H1 (cell line): ENCODE measurements around the gene TRIM44. TPM values are rescaled to one million over a fixed set of nuclear protein-coding genes. Genes with fewer than 3 reads are reported as not detected.

Source experiments
- CTCF ChIA-PET: fragments of 300-600 bp; sonication (Branson Sonifier 250); formaldehyde crosslinking; loops from one replicate; lab custom pipeline; 2021; ENCODE audit not compliant: partially characterized antibody; lab: Charles Lee
- POLR2A ChIA-PET: fragments of 300-600 bp; sonication (Branson Sonifier 250); formaldehyde crosslinking; loops from one replicate; lab custom pipeline; 2021; ENCODE audit warnings: inconsistent platforms; ENCODE audit not compliant: partially characterized antibody; lab: Charles Lee
- DNase-seq, 2 experiments: peaks; one replicate each; pipeline versions ENCODE4 v3.0.0 to v3.0.0-alpha.2; 2010 to 2022; ENCODE audit warnings: low spot score in 2 of 2, low read depth in 1 of 2, mixed read lengths in 1 of 2
- FAIRE-seq: peaks from 2 replicates; lab custom pipeline; 2011; peaks lifted over from hg19 to GRCh38; lab: Jason Lieb, UNC
- H2AFZ ChIP-seq: 2 replicates; pipeline ENCODE4 v1.8.1; 2012; ENCODE audit warnings: low read length, inconsistent platforms
- H2AK5ac ChIP-seq: 2 replicates; pipeline ENCODE4 v1.6.1; 2013; ENCODE audit warnings: low read depth, low read length
- H2BK120ac ChIP-seq: replicated peaks from 2 replicates; pipeline ENCODE3; 2013; ENCODE audit warnings: low read depth, low read length, inconsistent platforms
- H2BK12ac ChIP-seq: 2 replicates; pipeline ENCODE4 v1.6.1; 2013; ENCODE audit warnings: low read depth, low read length
- H2BK15ac ChIP-seq: 2 replicates; pipeline ENCODE4 v1.6.1; 2013; ENCODE audit warnings: low read length
- H2BK20ac ChIP-seq: 2 replicates; pipeline ENCODE4 v1.6.1; 2013; ENCODE audit warnings: low read length
- H2BK5ac ChIP-seq: 2 replicates; pipeline ENCODE4 v1.6.1; 2013; ENCODE audit warnings: low read depth, low read length
- H3K14ac ChIP-seq: 2 replicates; pipeline ENCODE4 v1.6.1; 2013; ENCODE audit warnings: inconsistent platforms; ENCODE audit not compliant: insufficient read length
- H3K18ac ChIP-seq: 2 replicates; pipeline ENCODE4 v1.6.1; 2013; ENCODE audit warnings: low read length; ENCODE audit errors: extremely low read depth
- H3K23ac ChIP-seq: 2 replicates; pipeline ENCODE4 v1.6.1; 2013; ENCODE audit warnings: inconsistent platforms; ENCODE audit not compliant: insufficient read length
- H3K23me2 ChIP-seq: 2 replicates; pipeline ENCODE4 v1.6.1; 2013; ENCODE audit warnings: low read depth, low read length
- H3K27ac ChIP-seq: 2 replicates; pipeline ENCODE4 v1.6.1; 2011; ENCODE audit warnings: low read depth, low read length, inconsistent platforms
- H3K27me3 ChIP-seq, 4 experiments: replicated peaks in 1 of 4; 1 replicate in 1 of 4; 2 replicates in 3 of 4; pipeline versions ENCODE4 v1.6.1 to v1.8.1; 2011 to 2013; ENCODE audit warnings: low read length in 3 of 4, mild to moderate bottlenecking in 3 of 4, inconsistent platforms in 2 of 4, mixed read lengths in 2 of 4, moderate library complexity in 1 of 4; ENCODE audit not compliant: control insufficient read depth in 3 of 4, insufficient read depth in 3 of 4; ENCODE audit errors: extremely low read depth in 1 of 4
- H3K36me3 ChIP-seq, 4 experiments: 2 replicates each; pipeline versions ENCODE4 v1.6.1 to v1.8.1; 2011 to 2013; ENCODE audit warnings: mild to moderate bottlenecking in 4 of 4, low read length in 3 of 4, moderate library complexity in 2 of 4, control low read depth in 1 of 4, inconsistent platforms in 1 of 4; ENCODE audit not compliant: insufficient read depth in 4 of 4, control insufficient read depth in 2 of 4
- H3K4ac ChIP-seq: replicated peaks from 2 replicates; pipeline ENCODE3; 2013; ENCODE audit warnings: low read length, low read depth, mixed read lengths, inconsistent platforms; ENCODE audit not compliant: insufficient read length
- H3K4me1 ChIP-seq, 4 experiments: replicated peaks in 1 of 4; 1 replicate in 1 of 4; 2 replicates in 3 of 4; pipeline versions ENCODE4 v1.6.1 to v1.8.1; 2011 to 2013; ENCODE audit warnings: low read length in 3 of 4, inconsistent platforms in 2 of 4, mixed read lengths in 1 of 4; ENCODE audit not compliant: insufficient read depth in 4 of 4, control insufficient read depth in 3 of 4
- H3K4me2 ChIP-seq, 2 experiments: 2 replicates each; pipeline versions ENCODE4 v1.6.1 to v1.8.1; 2011 to 2013; ENCODE audit warnings: low read depth in 2 of 2, low read length in 2 of 2, control low read depth in 1 of 2, inconsistent platforms in 1 of 2, mild to moderate bottlenecking in 1 of 2; ENCODE audit not compliant: insufficient read depth in 1 of 2
- H3K4me3 ChIP-seq, 4 experiments: fragments of 200-600, 300-600 bp in 1 of 4; sonication (generic), shearing (Covaris generic), sonication (Bioruptor Twin) in 1 of 4; 2 replicates each; pipeline versions ENCODE4 v1.5.1 to v1.8.1; 2011 to 2016; ENCODE audit warnings: low read length in 4 of 4, low read depth in 3 of 4, control low read depth in 2 of 4, inconsistent platforms in 2 of 4, mild to moderate bottlenecking in 2 of 4, mixed read lengths in 1 of 4, moderate library complexity in 1 of 4; ENCODE audit not compliant: insufficient read depth in 2 of 4; ENCODE audit errors: extremely low read depth in 1 of 4
- H3K56ac ChIP-seq: replicated peaks from 2 replicates; pipeline ENCODE3; 2013; ENCODE audit warnings: low read depth, mild to moderate bottlenecking, mixed read lengths, low read length, inconsistent platforms; ENCODE audit not compliant: insufficient read length
- H3K79me1 ChIP-seq: 2 replicates; pipeline ENCODE4 v1.6.1; 2013; ENCODE audit warnings: low read depth, low read length, control low read depth
- H3K79me2 ChIP-seq, 2 experiments: 2 replicates each; pipeline versions ENCODE4 v1.6.1 to v1.8.1; 2012 to 2013; ENCODE audit warnings: low read length in 2 of 2, mild to moderate bottlenecking in 2 of 2, inconsistent platforms in 1 of 2; ENCODE audit not compliant: insufficient read depth in 2 of 2, control insufficient read depth in 1 of 2
- H3K9ac ChIP-seq, 4 experiments: replicated peaks in 1 of 4; 1 replicate in 1 of 4; 2 replicates in 3 of 4; pipeline versions ENCODE4 v1.6.1 to v1.8.1; 2011 to 2013; ENCODE audit warnings: low read depth in 3 of 4, low read length in 3 of 4, control low read depth in 2 of 4, mild to moderate bottlenecking in 2 of 4, moderate library complexity in 2 of 4, inconsistent platforms in 1 of 4; ENCODE audit errors: extremely low read depth in 1 of 4
- H3K9me3 ChIP-seq, 2 experiments: 2 replicates each; pipeline versions ENCODE4 v1.6.1 to v1.8.1; 2012 to 2013; ENCODE audit warnings: mild to moderate bottlenecking in 2 of 2, moderate library complexity in 2 of 2, control low read depth in 1 of 2, inconsistent platforms in 1 of 2, low read depth in 1 of 2, low read length in 1 of 2, mixed read lengths in 1 of 2; ENCODE audit not compliant: insufficient read depth in 2 of 2
- H4K20me1 ChIP-seq, 2 experiments: replicated peaks in 1 of 2; 2 replicates each; pipeline versions ENCODE3 to v1.8.1; 2011 to 2013; ENCODE audit warnings: inconsistent platforms in 2 of 2, low read length in 2 of 2, mild to moderate bottlenecking in 1 of 2; ENCODE audit not compliant: insufficient read depth in 2 of 2, control insufficient read depth in 1 of 2
- H4K5ac ChIP-seq: 2 replicates; pipeline ENCODE4 v1.6.1; 2013; ENCODE audit warnings: low read length, low read depth, mixed read lengths, inconsistent platforms; ENCODE audit not compliant: insufficient read length
- H4K8ac ChIP-seq: 2 replicates; pipeline ENCODE4 v1.8.0; 2013; ENCODE audit warnings: mild to moderate bottlenecking, moderate library complexity, low read length, inconsistent platforms; ENCODE audit not compliant: insufficient read depth; ENCODE audit errors: extremely low read depth
- H4K91ac ChIP-seq: replicated peaks from 2 replicates; pipeline ENCODE3; 2013; ENCODE audit warnings: low read length, mixed read lengths, inconsistent platforms; ENCODE audit not compliant: insufficient read length
- ATF2 ChIP-seq: IDR thresholded peaks from 2 replicates; pipeline ENCODE4 v1.6.1; 2012; ENCODE audit warnings: low read length, inconsistent platforms
- ATF3 ChIP-seq: IDR thresholded peaks from 2 replicates; pipeline ENCODE4 v1.6.1; 2011; ENCODE audit warnings: low read depth, mild to moderate bottlenecking, low read length; ENCODE audit not compliant: insufficient read depth
- JUN ChIP-seq: IDR thresholded peaks from 2 replicates; pipeline ENCODE4 v1.6.1; 2011; ENCODE audit warnings: low read depth, mild to moderate bottlenecking, improper control_type of control experiment, low read length
- RBBP5 ChIP-seq: IDR thresholded peaks from 2 replicates; pipeline ENCODE4 v1.7.1; 2012; ENCODE audit warnings: low read depth, mild to moderate bottlenecking, inconsistent platforms, low read length, moderate library complexity, borderline replicate concordance
- whole genome bisulfite sequencing, 2 experiments: shearing (Covaris generic) in 1 of 2; methylation state at CpG; one replicate each; pipeline versions ENCODE4 v1.1.6 to v1.1.7; 2013 to 2015; ENCODE audit warnings: low lambda C conversion rate in 2 of 2, mixed read lengths in 2 of 2, inconsistent platforms in 1 of 2, low coverage in 1 of 2, missing lambda C conversion rate in 1 of 2; ENCODE audit not compliant: insufficient replicate concordance in 2 of 2, insufficient coverage in 1 of 2, insufficient read length in 1 of 2; ENCODE audit errors: extremely low coverage in 1 of 2, missing lambda C conversion rate in 1 of 2; 5-methylcytosine and 5-hydroxymethylcytosine counted together
- long read RNA-seq, 2 experiments: library from RNA in 1 of 2; library from capped mRNA in 1 of 2; stranded (forward); transcript quantifications; one replicate each; pipeline ENCODE4 v2.0.0, GENCODE V29; 2021; ENCODE audit warnings: inconsistent platforms in 1 of 2
- polyA minus RNA-seq, 3 experiments: library from RNA; depleted of rRNA, polyadenylated mRNA; stranded (reverse); fragments of >200 nt; gene quantifications; 1 replicate in 2 of 3; 2 replicates in 1 of 3; pipeline ENCODE4 v1.2.3, GENCODE V29; 2011
- polyA plus RNA-seq, 7 experiments: library from polyadenylated mRNA; depleted of rRNA in 3 of 7; stranded (reverse) in 5 of 7; unstranded in 2 of 7; fragments of >200 nt in 5 of 7; fragments of 200-250 nt in 2 of 7; gene quantifications; 1 replicate in 5 of 7; 2 replicates in 1 of 7; 4 replicates in 1 of 7; pipeline versions ENCODE4 v1.2.1 to v1.2.3, GENCODE V29; 2011 to 2013; ENCODE audit warnings: missing spikeins in 2 of 7, mixed read lengths in 2 of 7
- total RNA-seq: library from RNA; stranded (reverse); fragmentation: NEBNext Ultra II Directional; extraction: Animal tissue kit (Norgen Biotek cat#: 25700); gene quantifications from 2 replicates; pipeline ENCODE4 v1.2.1, GENCODE V29; 2021

The TRIM44 gene
- total RNA-seq (34.4 and 34.7 TPM in 2 replicates), polyA plus RNA-seq (2011; rRNA removed) (13.9 and 14.1 TPM in 2 replicates), polyA minus RNA-seq (2011; rRNA and poly(A)+ RNA removed) (42.9 and 90.1 TPM in 2 replicates)
- 29.6 TPM for polyA plus RNA-seq (2011; cell fraction: cytosol; rRNA removed)
- 35.9 TPM for polyA plus RNA-seq (2011; cell fraction: nucleus; rRNA removed)
- polyA plus RNA-seq (2012, experiment 1 of 2) = 20.4 to 29.5 TPM (median 24.0 TPM) in 4 replicates
- 1.2 TPM for polyA plus RNA-seq (2012, experiment 2 of 2)
- polyA plus RNA-seq (2013, experiment 1 of 2) = 13.5 TPM
- 13.6 TPM for polyA plus RNA-seq (2013, experiment 2 of 2)
- polyA minus RNA-seq (2011; cell fraction: cytosol; rRNA and poly(A)+ RNA removed) = 18.3 TPM
- 20.7 TPM for polyA minus RNA-seq (2011; cell fraction: nucleus; rRNA and poly(A)+ RNA removed)
- long read RNA-seq, experiment 1, full-length matches to known transcripts = 1 of 30 reads
- long read RNA-seq, experiment 1, partial matches to known transcripts = 2 of 30 reads
- long read RNA-seq, experiment 1, other reads (novel, unspliced or antisense) = 27 of 30 reads
- long read RNA-seq, experiment 2, full-length matches to known transcripts = 3 of 4 reads
- long read RNA-seq, experiment 2, partial matches to known transcripts = 0 of 4 reads
- long read RNA-seq, experiment 2, other reads (novel, unspliced or antisense) = 1 of 4 reads

- Histone ChIP-seq H2AFZ (peak within 1 kb of the TSS; percentile 89), H3K23ac (no peak within 1 kb of the TSS), H3K27me3 (peaks cover 1 to 32% (median 20%) of the 10 kb centered on the region in 4 experiments), H4K8ac (peak within 1 kb of the TSS; percentile 92), H3K27ac (peak within 1 kb of the TSS; percentile 44; the same call in 1 of the 2 replicates), H3K4ac (peak within 1 kb of the TSS; percentile 13), H3K18ac (peak within 1 kb of the TSS; percentile 93), H3K56ac (no peak within 1 kb of the TSS), H2BK20ac (no peak within 1 kb of the TSS), H3K9me3 (peaks cover 12 to 23% of the 10 kb centered on the region in 2 experiments), H2BK120ac (no peak within 1 kb of the TSS), H2BK12ac (peak within 1 kb of the TSS; percentile 87; the same call in 1 of the 2 replicates), H3K79me2 (peaks cover 3 to 36% of the 10 kb centered on the region in 2 experiments; a peak in 3 of 4 replicates), H2AK5ac (0 out of 2 replicates have a peak within 1 kb of the TSS, but pooled peaks have one; percentile 65), H2BK15ac (0 out of 2 replicates have a peak within 1 kb of the TSS, but pooled peaks have one; percentile 72), H3K4me2 (peak within 1 kb of the TSS; percentile 89 to 96), H3K4me3 (peak within 1 kb of the TSS; percentile 43 to 70 (median 52)), H3K79me1 (peaks cover 3% of the 10 kb centered on the region; the same call in 1 of the 2 replicates), H4K20me1 (no peaks in the 10 kb centered on the region), H3K23me2 (peaks cover 12% of the 10 kb centered on the region; the same call in 1 of the 2 replicates), H2BK5ac (peak within 1 kb of the TSS; percentile 81), H3K36me3 (peaks cover 0 to 11% (median 2%) of the 10 kb centered on the region in 4 experiments; a peak in 1 of 8 replicates), H3K4me1 (peaks cover 0 to 5% (median 3%) of the 10 kb centered on the region in 4 experiments; a peak in 3 of 7 replicates), H3K9ac (peak within 1 kb of the TSS in 3 of 4 experiments; percentile 37 to 45 (median 38); a peak in 6 of 7 replicates), H4K5ac (peak within 1 kb of the TSS; percentile 8), H3K14ac (no peak within 1 kb of the TSS), H4K91ac (peak within 1 kb of the TSS; percentile 79)
- DNase-seq = peak; percentile 31 to 82
- POLR2A ChIA-PET = interaction anchor here (1.0 to 2.1 kb wide), 2 partner anchors 44 to 159 kb away, joined by 3 to 14 read pairs; partner anchors contain the start of gene FJX1
- 7% methylated on average over 66 of the region's 82 CpGs; no CpG with 5 or more reads in 1 of the 2 experiments for WGBS, 2 experiments
- CTCF ChIA-PET = interaction anchor here (0.5 kb wide), 1 partner anchor 339 kb away, joined by 3 read pairs; no protein-coding TSS in a partner anchor
- no peak for FAIRE-seq
- TF ChIP-seq ATF2 (no peak), ATF3 (no peak), RBBP5 (peak; percentile 55; the same call in 1 of the 2 replicates), JUN (no peak)
Observed at GRCh38 chr11:35662649-35663407, at the start of gene TRIM44. Gene TRIM44, plus strand, starts transcription at chr11:35662775. Its CDS starts 337 bp downstream, at chr11:35663112.
